ENCODE results near the gene TRMT44. TPM values are rescaled to one million over a fixed set of nuclear protein-coding genes. Genes with fewer than 3 reads are reported as not detected.

The TRMT44 gene
- total RNA-seq, 4 donors from 2014 or later: 30.8 to 60.0 (median 46.1) TPM

- no peaks in the 10 kb centered on the region for H3K9me3 ChIP-seq
- H3K36me3 ChIP-seq: no peaks in the 10 kb centered on the region
- no peak for DNase-seq (ENCODE audit: low spot score in 2 of 2)
- H3K27me3 ChIP-seq: no peaks in the 10 kb centered on the region
- H3K27ac ChIP-seq: peak overlapping the region; percentile 71
- H3K4me3 ChIP-seq: no peak overlapping the region
- WGBS: 84% methylated on average over 11 of the region's 11 CpGs
- no peak for TF ChIP-seq POLR2AphosphoS5 (IDR thresholded peaks at IDR 0.05)
- TF ChIP-seq POLR2A (IDR thresholded peaks at IDR 0.05): no peak
- TF ChIP-seq EP300 (IDR thresholded peaks at IDR 0.05): no peak
- TF ChIP-seq CTCF (IDR thresholded peaks at IDR 0.05): no peak
- H3K4me1 ChIP-seq: peaks cover 80% of the 10 kb centered on the region
Observed at GRCh38 chr4:8438743-8439142, 1.8 kb upstream of the TRMT44 start.

- Histone ChIP-seq H3K27ac (peak overlapping the region; percentile 94), H3K4me1 (peaks cover 76% of the 10 kb centered on the region), H3K4me3 (peak overlapping the region; percentile 94), H3K9me3 (no peaks in the 10 kb centered on the region), H3K27me3 (no peaks in the 10 kb centered on the region), H3K36me3 (no peaks in the 10 kb centered on the region)
- no peak for TF ChIP-seq EP300 (IDR thresholded peaks at IDR 0.05)
- TF ChIP-seq POLR2AphosphoS5 (IDR thresholded peaks at IDR 0.05): no peak
- TF ChIP-seq CTCF (IDR thresholded peaks at IDR 0.05): no peak
- no peak for TF ChIP-seq POLR2A (IDR thresholded peaks at IDR 0.05)
- 64% methylated on average over 3 of the region's 3 CpGs for WGBS
- no peak for DNase-seq (ENCODE audit: low spot score in 2 of 2)
Observed at GRCh38 chr4:8439168-8439567, 1.4 kb upstream of the TRMT44 start.

- peaks cover 75% of the 10 kb centered on the region for H3K4me1 ChIP-seq
- TF ChIP-seq EP300 (IDR thresholded peaks at IDR 0.05): no peak
- TF ChIP-seq POLR2A (IDR thresholded peaks at IDR 0.05): no peak
- TF ChIP-seq POLR2AphosphoS5 (IDR thresholded peaks at IDR 0.05): no peak
- TF ChIP-seq CTCF (IDR thresholded peaks at IDR 0.05): no peak
- peak overlapping the region; percentile 94 for H3K27ac ChIP-seq
- WGBS: 39% methylated on average over 12 of the region's 12 CpGs
- no peaks in the 10 kb centered on the region for H3K36me3 ChIP-seq
- DNase-seq (ENCODE audit: low spot score in 2 of 2): no peak
- peak overlapping the region; percentile 94 for H3K4me3 ChIP-seq
- no peaks in the 10 kb centered on the region for H3K9me3 ChIP-seq
- H3K27me3 ChIP-seq: no peaks in the 10 kb centered on the region
Observed at GRCh38 chr4:8439914-8440491, 574 bp upstream of the TRMT44 start.

GRCh38 chr4:8441499-8442091, 1.0 kb downstream of the TRMT44 start:
- 51% methylated on average over 17 of the region's 17 CpGs for WGBS
- DNase-seq (ENCODE audit: low spot score in 2 of 2): no peak
- Histone ChIP-seq H3K4me1 (peaks cover 59% of the 10 kb centered on the region), H3K27ac (no peak overlapping the region), H3K36me3 (peaks cover 7% of the 10 kb centered on the region), H3K4me3 (peak overlapping the region; percentile 94), H3K27me3 (no peaks in the 10 kb centered on the region), H3K9me3 (no peaks in the 10 kb centered on the region)
- no peak for TF ChIP-seq POLR2AphosphoS5 (IDR thresholded peaks at IDR 0.05)

GRCh38 chr4:8442596-8443358, 2.2 kb downstream of the TRMT44 start:
- no peak for TF ChIP-seq POLR2A (IDR thresholded peaks at IDR 0.05)
- TF ChIP-seq EP300 (IDR thresholded peaks at IDR 0.05): no peak
- TF ChIP-seq CTCF (IDR thresholded peaks at IDR 0.05): no peak
- no peak for TF ChIP-seq POLR2AphosphoS5 (IDR thresholded peaks at IDR 0.05)
- Histone ChIP-seq H3K27ac (no peak overlapping the region), H3K27me3 (no peaks in the 10 kb centered on the region), H3K36me3 (peaks cover 16% of the 10 kb centered on the region), H3K4me1 (peaks cover 48% of the 10 kb centered on the region), H3K9me3 (no peaks in the 10 kb centered on the region), H3K4me3 (peak overlapping the region; percentile 94)
- no peak for DNase-seq (ENCODE audit: low spot score in 2 of 2)
- WGBS: 79% methylated on average over 10 of the region's 10 CpGs

Data from suprapubic skin (tissue), 4 donors.